Liver (tissue), 9 donors: ENCODE measurements around the gene LARGE1. TPM values are rescaled to one million over a fixed set of nuclear protein-coding genes. Genes with fewer than 3 reads are reported as not detected.

Experiments used
- DNase-seq: peaks from one replicate; pipeline ENCODE4 v3.0.0-alpha.2; 2017; ENCODE audit warnings: low spot score
- H3K27ac ChIP-seq, 2 donors: one replicate each; pipeline ENCODE4 v1.7.0; 2013; ENCODE audit warnings: inconsistent platforms in 2 of 2, low read length in 2 of 2, control low read depth in 1 of 2, low read depth in 1 of 2, mild to moderate bottlenecking in 1 of 2
- H3K27me3 ChIP-seq, 4 donors: one replicate each; pipeline versions ENCODE4 v1.6.1 to v1.7.0; 2013; ENCODE audit warnings: low read length in 3 of 4, inconsistent platforms in 1 of 4, mild to moderate bottlenecking in 1 of 4, moderate library complexity in 1 of 4; ENCODE audit not compliant: control insufficient read depth in 4 of 4, insufficient read depth in 4 of 4
- H3K36me3 ChIP-seq, 4 donors: one replicate each; pipeline versions ENCODE4 v1.6.1 to v1.7.0; 2013; ENCODE audit warnings: low read length in 3 of 4, mild to moderate bottlenecking in 3 of 4, low read depth in 1 of 4, moderate library complexity in 1 of 4; ENCODE audit not compliant: control insufficient read depth in 4 of 4, insufficient read depth in 3 of 4
- H3K4me1 ChIP-seq, 4 donors: one replicate each; pipeline versions ENCODE4 v1.6.1 to v1.7.0; 2013; ENCODE audit warnings: low read length in 3 of 4, mild to moderate bottlenecking in 3 of 4, moderate library complexity in 1 of 4; ENCODE audit not compliant: control insufficient read depth in 4 of 4, insufficient read depth in 4 of 4
- H3K4me3 ChIP-seq, 3 donors: one replicate each; pipeline versions ENCODE4 v1.6.1 to v1.7.0; 2013; ENCODE audit warnings: low read length in 3 of 3, control low read depth in 1 of 3, low read depth in 1 of 3, mild to moderate bottlenecking in 1 of 3
- H3K9ac ChIP-seq, 2 donors: one replicate each; pipeline ENCODE4 v1.7.0; 2013; ENCODE audit warnings: low read length in 2 of 2, mild to moderate bottlenecking in 2 of 2, moderate library complexity in 2 of 2, control low read depth in 1 of 2, low read depth in 1 of 2
- H3K9me3 ChIP-seq, 4 donors: one replicate each; pipeline versions ENCODE4 v1.6.1 to v1.7.0; 2013; ENCODE audit warnings: low read length in 3 of 4; ENCODE audit not compliant: control insufficient read depth in 4 of 4
- ATF3 ChIP-seq: IDR thresholded peaks from 2 replicates; pipeline ENCODE4 v1.6.1; 2016; ENCODE audit warnings: antibody characterized with exemption
- CTCF ChIP-seq: fragments of 150-350 bp; IDR thresholded peaks from 2 replicates; pipeline ENCODE4 v1.5.1; 2017; ENCODE audit warnings: improper control_type of control experiment, low read depth, low read length; ENCODE audit not compliant: missing input control
- EGR1 ChIP-seq, 2 donors: IDR thresholded peaks; 2 replicates each; pipeline ENCODE4 v1.6.1; 2016 to 2018; ENCODE audit warnings: antibody characterized with exemption in 2 of 2, low read depth in 2 of 2
- FOXA1 ChIP-seq: IDR thresholded peaks from 2 replicates; pipeline ENCODE4 v1.6.1; 2016; ENCODE audit warnings: antibody characterized with exemption
- HNF4A ChIP-seq, 2 donors: conservative IDR thresholded peaks; 2 replicates each; pipeline ENCODE4 v1.6.1; 2016; ENCODE audit warnings: antibody characterized with exemption in 2 of 2, mild to moderate bottlenecking in 2 of 2
- HNF4G ChIP-seq: IDR thresholded peaks from 2 replicates; pipeline ENCODE4 v1.6.1; 2016; ENCODE audit warnings: antibody characterized with exemption
- JUND ChIP-seq, 2 donors: IDR thresholded peaks; 2 replicates each; pipeline ENCODE4 v1.6.1; 2016; ENCODE audit warnings: antibody characterized with exemption in 2 of 2
- NR2F2 ChIP-seq: IDR thresholded peaks from 2 replicates; pipeline ENCODE4 v1.6.1; 2016; ENCODE audit warnings: antibody characterized with exemption
- RXRA ChIP-seq, 2 donors: IDR thresholded peaks; 2 replicates each; pipeline ENCODE4 v1.6.1; 2017 to 2018; ENCODE audit warnings: antibody characterized with exemption in 2 of 2, mild to moderate bottlenecking in 1 of 2
- SP1 ChIP-seq: IDR thresholded peaks from 2 replicates; pipeline ENCODE4 v1.6.1; 2018; ENCODE audit warnings: antibody characterized with exemption, mild to moderate bottlenecking
- YY1 ChIP-seq: IDR thresholded peaks from 2 replicates; pipeline ENCODE4 v1.6.1; 2016; ENCODE audit warnings: antibody characterized with exemption, mild to moderate bottlenecking
- ZBTB33 ChIP-seq: IDR thresholded peaks from 2 replicates; pipeline ENCODE4 v1.6.1; 2016; ENCODE audit warnings: antibody characterized with exemption
- WGBS: extraction: QIAGEN DNeasy Blood & Tissue Kit; methylation state at CpG from one replicate; pipeline ENCODE4 v1.1.7; 2013; 5-methylcytosine and 5-hydroxymethylcytosine counted together
- polyA plus RNA-seq, 2 donors: library from polyadenylated mRNA; stranded (reverse) in 1 of 2; unstranded in 1 of 2; fragments of 200-250 nt in 1 of 2; fragments of >200 nt in 1 of 2; fragmentation: Nextera tagmentation in 1 of 2; extraction: Ambion mirVana in 1 of 2; gene quantifications; one replicate each; pipeline versions ENCODE4 v1.2.1 to v1.2.3, GENCODE V29; 2013 to 2015
- total RNA-seq, 2 donors: library from RNA; depleted of rRNA; stranded (reverse); fragments of >200 nt; gene quantifications; one replicate each; pipeline ENCODE4 v1.2.3, GENCODE V29; 2014
- TF ChIP-seq, protein P1 (sequence below): IDR thresholded peaks from 2 replicates; pipeline ENCODE4 v1.6.1; 2016; ENCODE audit warnings: antibody characterized with exemption
- donor health status: healthy.
- donor health status: healthy.
- donor health status: healthy.
- donor health status: healthy.
- donor health status: healthy.

LARGE1 gene
- total and polyA plus RNA-seq, 4 donors: 2.3 to 14.1 (median 5.7) TPM

DNA sequence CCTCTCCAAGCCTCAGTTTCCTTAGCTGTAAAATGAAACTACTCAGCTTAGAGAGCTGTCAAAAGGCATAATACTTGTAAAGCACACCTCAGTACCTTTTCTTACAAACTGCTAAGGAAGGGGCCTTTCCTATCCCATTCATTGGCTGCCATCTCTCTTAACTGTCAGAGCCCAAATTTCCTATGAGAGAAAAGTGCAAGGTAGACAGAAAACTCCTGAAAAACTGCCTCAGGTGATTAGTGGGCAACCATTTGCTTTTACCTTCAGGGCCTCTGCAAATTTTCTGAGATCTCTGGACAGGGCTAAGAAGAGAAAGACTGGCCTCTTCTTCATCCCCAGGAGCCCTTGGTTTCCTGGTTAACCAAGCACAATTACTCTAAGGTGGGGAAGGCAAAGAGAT is 13.8 kb downstream of the LARGE1 start:
- no peak overlapping the region for H3K9ac ChIP-seq

GRCh38 chr22:33903012-33903411 is 17.3 kb downstream of the LARGE1 start:
- Histone ChIP-seq H3K4me1 (no peaks in the 10 kb centered on the region), H3K4me3 (no peak overlapping the region), H3K36me3 (no peaks in the 10 kb centered on the region), H3K27me3 (no peaks in the 10 kb centered on the region), H3K9ac (no peak overlapping the region), H3K27ac (no peak overlapping the region), H3K9me3 (no peaks in the 10 kb centered on the region)
- DNase-seq: no peak
- WGBS: 93% methylated on average over 7 of the region's 7 CpGs
- TF ChIP-seq YY1: no peak
- TF ChIP-seq EGR1 (IDR thresholded peaks at IDR 0.05; ENCODE audit: low read depth in 2 of 2): no peak
- TF ChIP-seq FOXA1: no peak
- no peak for TF ChIP-seq ATF3

More for the DNA sequence above, 13.8 kb downstream of the LARGE1 start:
- no peaks in the 10 kb centered on the region for H3K27me3 ChIP-seq
- H3K9me3 ChIP-seq: no peaks in the 10 kb centered on the region
- H3K4me1 ChIP-seq: no peaks in the 10 kb centered on the region
- DNase-seq: no peak
- H3K4me3 ChIP-seq: no peak overlapping the region
- no peak overlapping the region for H3K27ac ChIP-seq
- TF ChIP-seq ATF3: no peak
- no peak for TF ChIP-seq YY1
- TF ChIP-seq SP1: no peak
- no peak for TF ChIP-seq NR2F2
- TF ChIP-seq CTCF: no peak
- no peak for TF ChIP-seq FOXA1
- TF ChIP-seq HNF4G: no peak
- TF ChIP-seq JUND (IDR thresholded peaks at IDR 0.05): no peak
- TF ChIP-seq, protein P1, sequence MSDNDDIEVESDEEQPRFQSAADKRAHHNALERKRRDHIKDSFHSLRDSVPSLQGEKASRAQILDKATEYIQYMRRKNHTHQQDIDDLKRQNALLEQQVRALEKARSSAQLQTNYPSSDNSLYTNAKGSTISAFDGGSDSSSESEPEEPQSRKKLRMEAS: no peak
- TF ChIP-seq HNF4A (conservative IDR thresholded peaks at IDR 0.05): no peak
- no peaks in the 10 kb centered on the region for H3K36me3 ChIP-seq

- Histone ChIP-seq H3K9ac (no peak overlapping the region), H3K36me3 (no peaks in the 10 kb centered on the region), H3K4me1 (no peaks in the 10 kb centered on the region), H3K27ac (no peak overlapping the region), H3K27me3 (no peaks in the 10 kb centered on the region), H3K4me3 (no peak overlapping the region), H3K9me3 (no peaks in the 10 kb centered on the region)
- 94% methylated on average over 8 of the region's 8 CpGs for WGBS
- TF ChIP-seq YY1 (no peak), JUND (IDR thresholded peaks at IDR 0.05) (no peak), FOXA1 (no peak), ZBTB33 (no peak), HNF4A (conservative IDR thresholded peaks at IDR 0.05) (no peak), EGR1 (IDR thresholded peaks at IDR 0.05; ENCODE audit: low read depth in 2 of 2) (no peak), ATF3 (no peak), RXRA (IDR thresholded peaks at IDR 0.05) (no peak)
- TF ChIP-seq, protein P1: no peak
- no peak for DNase-seq
Observed at GRCh38 chr22:33902073-33902472, 18.2 kb downstream of the LARGE1 start.
